ENCODE results near the gene DEPDC5. TPM values are rescaled to one million over a fixed set of nuclear protein-coding genes. Genes with fewer than 3 reads are reported as not detected.
"Not testable (repeated sequence)": the region's sequence is repeated elsewhere in the genome, so short reads cannot be mapped to it uniquely, and the experiment has no call there.

The DEPDC5 gene
- polyA plus RNA-seq, 1 donor, result 12.0 TPM

DNA sequence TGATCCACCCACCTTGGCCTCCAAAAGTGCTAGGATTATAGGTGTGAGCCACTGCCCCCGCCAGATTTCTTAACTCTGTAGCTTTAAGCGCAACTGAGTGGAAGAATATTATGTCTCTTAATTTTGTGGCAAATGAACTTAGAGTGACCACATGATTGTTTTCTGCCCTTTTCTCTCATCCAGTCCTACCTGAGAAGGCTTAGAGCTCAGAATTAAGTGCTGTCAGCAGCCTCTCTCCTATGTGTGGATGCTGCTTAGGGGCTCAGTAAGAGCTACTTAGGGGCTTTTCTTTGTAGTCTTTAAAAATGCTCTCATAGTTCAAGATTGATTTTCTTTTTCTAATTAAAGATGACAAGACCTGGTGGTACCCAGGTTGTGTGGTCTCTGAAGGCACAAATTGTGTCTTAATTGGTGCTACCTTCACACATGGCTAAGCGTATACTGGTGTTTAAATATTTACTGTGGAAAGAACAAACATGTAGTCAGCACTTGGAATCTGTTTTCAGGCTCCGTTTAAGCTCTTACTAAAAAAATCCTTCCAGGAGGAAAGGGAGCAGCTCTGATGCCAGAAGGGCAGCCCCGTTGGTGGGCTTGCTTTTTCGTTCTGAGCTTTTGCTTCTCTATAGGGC lies 59.3 kb downstream of the DEPDC5 start:
- no peak overlapping the region for H3K4me3 ChIP-seq (ENCODE audit: low read length)
- 100% methylated on average over 1 of the region's 6 CpGs for WGBS (ENCODE audit: insufficient coverage, low lambda C conversion rate)
- no peak overlapping the region for H3K27ac ChIP-seq (ENCODE audit: low read length)
- peaks cover 9% of the 10 kb centered on the region for H3K4me1 ChIP-seq (ENCODE audit: control insufficient read depth, insufficient read depth, low read length)
- DNase-seq, result no peak
- H3K27me3 ChIP-seq (ENCODE audit: control insufficient read depth, insufficient read depth, low read length), result no peaks in the 10 kb centered on the region
- peaks cover 50% of the 10 kb centered on the region for H3K36me3 ChIP-seq (ENCODE audit: control insufficient read depth, insufficient read depth, low read length)
- H3K9me3 ChIP-seq (ENCODE audit: control insufficient read depth, low read depth, low read length), result no peaks in the 10 kb centered on the region

DNA sequence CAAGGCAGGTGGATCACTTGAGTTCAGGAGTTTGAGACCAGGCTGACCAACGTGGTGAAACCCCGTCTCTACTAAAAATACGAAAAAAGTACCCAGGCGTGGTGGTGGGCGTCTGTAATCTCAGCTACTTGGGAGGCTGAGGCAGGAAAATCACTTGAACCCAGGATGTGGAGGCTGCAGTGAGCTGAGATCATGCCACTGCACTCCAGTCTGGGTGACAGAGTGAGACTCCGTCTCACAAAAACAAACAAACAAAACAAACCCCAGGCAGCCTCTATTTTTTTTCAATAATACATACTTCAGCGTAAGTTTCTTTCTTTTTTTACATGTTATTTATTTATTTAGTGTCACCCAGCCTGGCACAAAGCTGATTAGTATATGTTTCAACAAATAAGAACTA lies 60.1 kb downstream of the DEPDC5 start:
- 90% methylated on average over 2 of the region's 7 CpGs for WGBS (ENCODE audit: insufficient coverage, low lambda C conversion rate)
- H3K9me3 ChIP-seq (ENCODE audit: control insufficient read depth, low read depth, low read length); H3K4me3 ChIP-seq (ENCODE audit: low read length); DNase-seq; H3K27ac ChIP-seq (ENCODE audit: low read length); H3K27me3 ChIP-seq (ENCODE audit: control insufficient read depth, insufficient read depth, low read length); H3K4me1 ChIP-seq (ENCODE audit: control insufficient read depth, insufficient read depth, low read length): not testable (repeated sequence)
- H3K36me3 ChIP-seq (ENCODE audit: control insufficient read depth, insufficient read depth, low read length), result peaks cover 58% of the 10 kb centered on the region

DNA sequence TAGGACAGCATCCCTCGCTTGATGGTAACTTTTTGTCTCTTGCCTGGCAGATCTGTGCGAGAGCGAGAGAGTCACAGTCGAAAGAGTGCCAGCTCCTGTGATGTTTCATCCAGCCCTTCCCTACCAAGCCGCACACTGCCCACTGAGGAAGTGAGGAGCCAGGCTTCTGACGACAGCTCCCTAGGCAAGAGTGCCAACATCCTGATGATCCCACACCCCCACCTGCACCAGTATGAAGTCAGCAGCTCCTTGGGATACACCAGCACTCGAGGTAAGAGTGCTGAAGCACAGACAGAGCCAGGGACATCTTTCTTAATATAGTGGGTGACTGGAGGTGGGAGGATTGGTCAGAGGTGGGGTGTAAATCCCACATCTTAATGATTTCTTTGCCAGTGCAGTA lies 61.1 kb downstream of the DEPDC5 start:
- WGBS (ENCODE audit: insufficient coverage, low lambda C conversion rate), result no CpG with 5 or more reads among the region's 7 CpGs
- H3K36me3 ChIP-seq (ENCODE audit: control insufficient read depth, insufficient read depth, low read length), result peaks cover 58% of the 10 kb centered on the region
- H3K4me1 ChIP-seq (ENCODE audit: control insufficient read depth, insufficient read depth, low read length), result peaks cover 9% of the 10 kb centered on the region
- no peaks in the 10 kb centered on the region for H3K9me3 ChIP-seq (ENCODE audit: control insufficient read depth, low read depth, low read length)
- no peaks in the 10 kb centered on the region for H3K27me3 ChIP-seq (ENCODE audit: control insufficient read depth, insufficient read depth, low read length)
- DNase-seq, result no peak
- H3K4me3 ChIP-seq (ENCODE audit: low read length), result no peak overlapping the region
- H3K27ac ChIP-seq (ENCODE audit: low read length), result peak overlapping the region; percentile 62

DNA sequence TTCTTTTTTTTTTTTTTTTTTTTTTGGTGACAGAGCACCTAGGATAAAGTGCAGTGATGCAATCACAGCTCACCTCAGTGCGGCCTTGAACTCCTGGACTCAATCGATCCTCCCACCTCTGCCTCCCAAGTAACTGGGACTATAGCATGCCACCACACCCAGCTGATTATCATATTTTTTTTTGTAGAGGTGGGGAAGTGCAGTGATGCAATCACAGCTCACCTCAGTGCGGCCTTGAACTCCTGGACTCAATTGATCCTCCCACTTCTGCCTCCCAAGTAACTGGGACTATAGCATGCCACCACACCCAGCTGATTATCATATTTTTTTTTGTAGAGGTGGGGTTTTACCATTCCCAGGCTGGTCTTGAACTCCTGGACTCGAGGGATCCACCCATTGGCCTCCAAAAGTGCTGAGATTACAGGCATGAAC lies 61.6 kb downstream of the DEPDC5 start:
- not testable (repeated sequence) for H3K27me3 ChIP-seq (ENCODE audit: control insufficient read depth, insufficient read depth, low read length); H3K4me1 ChIP-seq (ENCODE audit: control insufficient read depth, insufficient read depth, low read length); H3K4me3 ChIP-seq (ENCODE audit: low read length); H3K9me3 ChIP-seq (ENCODE audit: control insufficient read depth, low read depth, low read length)
- DNase-seq, result peak; percentile 84 to 93
- Histone ChIP-seq H3K27ac (ENCODE audit: low read length) (peak overlapping the region; percentile 68), H3K36me3 (ENCODE audit: control insufficient read depth, insufficient read depth, low read length) (peaks cover 60% of the 10 kb centered on the region)
- 43% methylated on average over 2 of the region's 4 CpGs for WGBS (ENCODE audit: insufficient coverage, low lambda C conversion rate)

DNA sequence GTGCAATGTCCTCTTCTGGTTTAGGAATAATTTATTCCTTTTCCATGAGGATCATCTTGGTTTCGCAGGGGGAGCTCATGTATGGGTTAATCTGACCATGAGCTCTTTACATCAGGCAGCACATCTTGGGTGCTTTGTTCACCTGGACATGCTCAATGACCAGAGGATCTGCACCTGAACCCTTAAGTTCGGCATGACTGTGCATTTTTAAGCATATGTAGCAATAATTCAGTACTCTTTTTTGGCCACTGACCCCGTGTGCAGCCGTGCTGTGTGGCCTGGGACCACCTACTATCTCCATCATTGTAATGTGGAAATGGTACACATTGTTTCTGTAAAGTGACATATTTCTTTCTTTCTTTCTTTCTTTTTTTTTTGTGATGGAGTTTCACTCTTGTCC lies 62.9 kb downstream of the DEPDC5 start:
- Histone ChIP-seq H3K9me3 (ENCODE audit: control insufficient read depth, low read depth, low read length) (no peaks in the 10 kb centered on the region), H3K4me1 (ENCODE audit: control insufficient read depth, insufficient read depth, low read length) (peaks cover 9% of the 10 kb centered on the region), H3K4me3 (ENCODE audit: low read length) (no peak overlapping the region), H3K27me3 (ENCODE audit: control insufficient read depth, insufficient read depth, low read length) (no peaks in the 10 kb centered on the region), H3K27ac (ENCODE audit: low read length) (no peak overlapping the region), H3K36me3 (ENCODE audit: control insufficient read depth, insufficient read depth, low read length) (peaks cover 66% of the 10 kb centered on the region)
- WGBS (ENCODE audit: insufficient coverage, low lambda C conversion rate), result 100% methylated on average over 2 of the region's 4 CpGs
- no peak for DNase-seq

DNA sequence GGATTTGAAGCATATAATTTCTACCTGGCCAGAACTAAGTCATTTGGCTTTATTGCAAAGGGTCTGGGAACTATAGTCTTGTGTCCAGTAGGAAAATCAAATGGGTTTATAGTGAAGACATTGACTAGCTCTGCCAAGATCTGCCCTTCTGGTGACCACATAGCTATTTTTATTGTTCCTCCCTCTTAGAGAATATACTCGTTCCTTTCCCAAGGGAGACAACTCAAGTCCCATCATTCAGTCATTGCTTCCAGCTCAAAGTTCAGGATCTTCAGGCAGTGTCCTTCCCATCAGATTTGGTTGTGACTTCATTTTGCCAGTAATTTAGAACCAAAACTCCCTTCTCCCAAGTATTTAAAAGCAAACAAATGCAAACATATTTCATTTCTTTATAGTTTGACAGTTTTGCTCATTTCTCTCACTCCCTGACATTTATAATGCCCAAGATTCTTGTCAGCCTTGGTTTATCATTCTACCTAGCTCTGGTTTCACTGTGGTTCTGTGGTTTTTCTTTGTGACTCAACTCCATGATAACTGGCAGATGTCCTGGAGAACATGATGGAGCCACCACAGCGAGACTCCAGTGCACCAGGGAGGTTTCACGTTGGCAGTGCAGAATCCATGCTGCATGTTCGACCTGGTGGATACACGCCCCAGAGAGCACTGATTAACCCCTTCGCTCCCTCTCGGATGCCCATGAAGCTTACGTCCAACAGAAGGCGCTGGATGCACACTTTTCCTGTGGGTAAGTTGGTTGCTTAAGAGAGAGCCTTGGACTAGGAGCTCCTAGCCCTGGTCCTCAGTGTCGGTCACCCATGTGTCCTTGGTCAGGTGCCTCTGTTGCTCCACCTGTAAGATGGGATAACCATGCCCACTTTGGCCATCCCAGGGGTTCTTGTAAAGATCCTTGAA lies 64.9 kb downstream of the DEPDC5 start:
- peaks cover 76% of the 10 kb centered on the region for H3K36me3 ChIP-seq (ENCODE audit: control insufficient read depth, insufficient read depth, low read length)
- H3K27me3 ChIP-seq (ENCODE audit: control insufficient read depth, insufficient read depth, low read length), result no peaks in the 10 kb centered on the region
- peaks cover 9% of the 10 kb centered on the region for H3K4me1 ChIP-seq (ENCODE audit: control insufficient read depth, insufficient read depth, low read length)
- H3K27ac ChIP-seq (ENCODE audit: low read length), result no peak overlapping the region
- DNase-seq, result no peak
- no CpG with 5 or more reads among the region's 10 CpGs for whole genome bisulfite sequencing (ENCODE audit: insufficient coverage, low lambda C conversion rate)
- H3K9me3 ChIP-seq (ENCODE audit: control insufficient read depth, low read depth, low read length), result no peaks in the 10 kb centered on the region
- H3K4me3 ChIP-seq (ENCODE audit: low read length), result no peak overlapping the region

DNA sequence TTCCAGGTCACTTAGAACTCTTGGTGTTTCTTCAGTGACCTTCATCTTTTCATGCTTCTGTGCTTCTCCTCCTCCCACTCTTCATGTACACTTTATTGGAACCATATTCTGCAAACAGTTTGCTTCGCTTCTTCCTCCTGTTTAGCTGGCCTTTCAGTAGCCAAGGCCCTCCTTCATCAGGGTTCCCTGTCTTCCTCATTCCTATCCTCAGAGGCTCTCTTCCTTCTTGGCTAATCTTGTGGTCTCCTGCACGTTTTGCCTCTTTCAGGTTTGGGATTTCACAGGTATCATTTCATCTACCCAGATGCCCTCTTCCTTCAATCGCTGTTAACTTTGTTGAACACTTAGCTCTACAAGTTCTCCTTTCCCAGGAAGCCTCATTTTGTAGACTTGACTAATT lies 66.8 kb downstream of the DEPDC5 start:
- 100% methylated on average over 2 of the region's 3 CpGs for WGBS (ENCODE audit: insufficient coverage, low lambda C conversion rate)

DNA sequence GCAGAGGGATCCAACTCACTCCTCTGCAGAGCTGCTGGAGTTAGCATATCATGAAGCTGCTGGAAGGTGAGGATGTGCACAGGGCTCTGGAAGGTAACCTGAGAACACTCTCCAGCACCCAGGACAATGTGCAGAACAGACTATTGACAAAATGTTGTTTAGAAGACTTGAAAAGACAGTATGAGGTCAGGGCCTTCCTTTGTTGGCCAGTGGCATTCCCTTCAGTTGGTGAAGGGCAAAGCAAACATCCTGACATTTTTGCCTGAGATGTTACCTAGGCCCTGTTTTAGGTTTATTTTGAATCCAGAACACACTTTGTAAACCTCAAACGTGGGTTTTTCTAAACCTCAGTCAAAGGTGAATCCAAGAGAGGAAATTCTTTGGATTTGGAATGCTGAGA lies 67.8 kb downstream of the DEPDC5 start:
- peaks cover 80% of the 10 kb centered on the region for H3K36me3 ChIP-seq (ENCODE audit: control insufficient read depth, insufficient read depth, low read length)
- no CpG with 5 or more reads among the region's 1 CpG for WGBS (ENCODE audit: insufficient coverage, low lambda C conversion rate)
- DNase-seq, result no peak
- H3K27ac ChIP-seq (ENCODE audit: low read length), result no peak overlapping the region
- H3K27me3 ChIP-seq (ENCODE audit: control insufficient read depth, insufficient read depth, low read length), result no peaks in the 10 kb centered on the region
- H3K4me1 ChIP-seq (ENCODE audit: control insufficient read depth, insufficient read depth, low read length), result no peaks in the 10 kb centered on the region
- no peak overlapping the region for H3K4me3 ChIP-seq (ENCODE audit: low read length)
- H3K9me3 ChIP-seq (ENCODE audit: control insufficient read depth, low read depth, low read length), result no peaks in the 10 kb centered on the region

More for the DNA sequence above, 66.8 kb downstream of the DEPDC5 start:
- peaks cover 78% of the 10 kb centered on the region for H3K36me3 ChIP-seq (ENCODE audit: control insufficient read depth, insufficient read depth, low read length)
- DNase-seq, result no peak
- H3K4me1 ChIP-seq (ENCODE audit: control insufficient read depth, insufficient read depth, low read length), result peaks cover 2% of the 10 kb centered on the region
- H3K27me3 ChIP-seq (ENCODE audit: control insufficient read depth, insufficient read depth, low read length), result no peaks in the 10 kb centered on the region
- no peaks in the 10 kb centered on the region for H3K9me3 ChIP-seq (ENCODE audit: control insufficient read depth, low read depth, low read length)
- no peak overlapping the region for H3K4me3 ChIP-seq (ENCODE audit: low read length)
- no peak overlapping the region for H3K27ac ChIP-seq (ENCODE audit: low read length)

DNA sequence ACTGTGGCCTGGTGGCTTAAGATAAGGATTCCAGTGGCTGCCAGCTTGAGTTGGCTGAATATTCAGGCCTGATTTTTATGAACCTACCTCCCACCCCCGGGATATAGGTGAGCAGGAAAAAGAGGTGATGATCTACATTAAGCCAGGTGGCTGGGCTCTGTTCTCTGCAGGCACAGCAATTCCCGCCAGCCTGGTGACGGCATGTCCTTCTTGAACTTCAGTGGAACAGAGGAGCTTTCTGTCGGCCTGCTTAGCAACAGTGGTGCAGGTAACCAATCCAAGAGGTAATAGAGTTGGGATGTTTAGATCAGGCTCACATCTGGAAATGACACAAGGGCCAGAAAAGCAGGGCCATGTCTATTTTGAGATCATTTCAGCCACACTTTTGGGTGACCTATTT lies 68.7 kb downstream of the DEPDC5 start:
- Histone ChIP-seq H3K27me3 (ENCODE audit: control insufficient read depth, insufficient read depth, low read length) (no peaks in the 10 kb centered on the region), H3K36me3 (ENCODE audit: control insufficient read depth, insufficient read depth, low read length) (peaks cover 75% of the 10 kb centered on the region), H3K4me3 (ENCODE audit: low read length) (no peak overlapping the region), H3K27ac (ENCODE audit: low read length) (no peak overlapping the region), H3K4me1 (ENCODE audit: control insufficient read depth, insufficient read depth, low read length) (no peaks in the 10 kb centered on the region), H3K9me3 (ENCODE audit: control insufficient read depth, low read depth, low read length) (no peaks in the 10 kb centered on the region)
- no peak for DNase-seq
- no CpG with 5 or more reads among the region's 4 CpGs for WGBS (ENCODE audit: insufficient coverage, low lambda C conversion rate)

DNA sequence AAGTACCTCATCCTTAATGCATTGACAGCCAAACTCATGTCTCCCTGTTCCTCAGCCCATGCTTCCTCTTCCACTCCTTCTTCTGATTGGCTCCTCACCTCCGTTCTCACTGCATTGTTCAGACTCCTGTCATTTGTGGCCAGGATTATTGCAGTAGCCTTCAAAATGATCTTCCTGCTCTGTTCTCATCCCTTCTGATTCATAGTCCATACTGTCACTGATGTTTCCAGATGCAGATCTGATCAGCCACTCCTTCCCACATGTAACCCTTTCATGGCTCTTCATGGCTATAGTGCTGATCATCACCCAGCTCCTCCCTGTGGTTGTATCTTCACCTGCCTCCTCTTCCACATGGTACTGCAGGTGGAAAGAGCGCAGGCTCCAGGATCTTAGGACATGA lies 71.7 kb downstream of the DEPDC5 start:
- Histone ChIP-seq H3K9me3 (ENCODE audit: control insufficient read depth, low read depth, low read length) (no peaks in the 10 kb centered on the region), H3K27me3 (ENCODE audit: control insufficient read depth, insufficient read depth, low read length) (no peaks in the 10 kb centered on the region), H3K36me3 (ENCODE audit: control insufficient read depth, insufficient read depth, low read length) (peaks cover 60% of the 10 kb centered on the region), H3K27ac (ENCODE audit: low read length) (no peak overlapping the region), H3K4me1 (ENCODE audit: control insufficient read depth, insufficient read depth, low read length) (no peaks in the 10 kb centered on the region), H3K4me3 (ENCODE audit: low read length) (no peak overlapping the region)
- whole genome bisulfite sequencing (ENCODE audit: insufficient coverage, low lambda C conversion rate), result no CpG with 5 or more reads among the region's 2 CpGs
- no peak for DNase-seq
